Trophoblast cell (in vitro differentiated cells and primary cell): ENCODE measurements around the gene AHSG.
"Not testable (repeated sequence)": the region's sequence is repeated elsewhere in the genome, so short reads cannot be mapped to it uniquely, and the experiment has no call there.

Experiments
- DNase-seq, 2 donors: peaks; one replicate each; pipeline ENCODE4 v3.0.0-alpha.2; 2016
- H2AFZ ChIP-seq: 2 replicates; pipeline ENCODE4 v1.6.1; 2013; ENCODE audit warnings: low read length, moderate library complexity, mild to moderate bottlenecking; ENCODE audit not compliant: insufficient read depth, poor library complexity
- H2AK5ac ChIP-seq: 2 replicates; pipeline ENCODE4 v1.6.1; 2013; ENCODE audit warnings: mild to moderate bottlenecking, low read length
- H2BK120ac ChIP-seq: 2 replicates; pipeline ENCODE4 v1.6.1; 2013; ENCODE audit warnings: low read length, mild to moderate bottlenecking, moderate library complexity; ENCODE audit not compliant: insufficient read depth, poor library complexity
- H2BK12ac ChIP-seq: 2 replicates; pipeline ENCODE4 v1.6.1; 2013; ENCODE audit warnings: mild to moderate bottlenecking, low read length, moderate library complexity
- H2BK5ac ChIP-seq: 2 replicates; pipeline ENCODE4 v1.6.1; 2013; ENCODE audit warnings: low read length, low read depth, moderate library complexity, mild to moderate bottlenecking; ENCODE audit not compliant: poor library complexity
- H3K14ac ChIP-seq: 2 replicates; pipeline ENCODE4 v1.6.1; 2013; ENCODE audit warnings: mild to moderate bottlenecking, low read length
- H3K18ac ChIP-seq: 2 replicates; pipeline ENCODE4 v1.6.1; 2013; ENCODE audit warnings: mild to moderate bottlenecking, low read length
- H3K23ac ChIP-seq: 2 replicates; pipeline ENCODE4 v1.6.1; 2013; ENCODE audit warnings: low read length
- H3K27ac ChIP-seq: 2 replicates; pipeline ENCODE4 v1.5.1; 2013; ENCODE audit warnings: low read depth, mild to moderate bottlenecking, inconsistent platforms, low read length, moderate library complexity
- H3K27me3 ChIP-seq: 2 replicates; pipeline ENCODE4 v1.6.1; 2013; ENCODE audit warnings: inconsistent platforms, mild to moderate bottlenecking, low read length, moderate library complexity; ENCODE audit not compliant: insufficient read depth
- H3K36me3 ChIP-seq, 2 experiments: 1 replicate in 1 of 2; 2 replicates in 1 of 2; pipeline ENCODE4 v1.6.1; 2013; ENCODE audit warnings: low read length in 2 of 2, mild to moderate bottlenecking in 2 of 2, moderate library complexity in 1 of 2; ENCODE audit not compliant: insufficient read depth in 2 of 2, control insufficient read depth in 1 of 2
- H3K4ac ChIP-seq: 2 replicates; pipeline ENCODE4 v1.6.1; 2013; ENCODE audit warnings: low read depth, mild to moderate bottlenecking, low read length, moderate library complexity
- H3K4me1 ChIP-seq, 2 experiments: 1 replicate in 1 of 2; 2 replicates in 1 of 2; pipeline ENCODE4 v1.6.1; 2013; ENCODE audit warnings: low read length in 2 of 2, mild to moderate bottlenecking in 2 of 2, moderate library complexity in 1 of 2; ENCODE audit not compliant: insufficient read depth in 2 of 2, control insufficient read depth in 1 of 2
- H3K4me2 ChIP-seq: 2 replicates; pipeline ENCODE4 v1.6.1; 2013; ENCODE audit warnings: inconsistent platforms, mild to moderate bottlenecking, low read length, moderate library complexity
- H3K4me3 ChIP-seq: 2 replicates; pipeline ENCODE4 v1.5.1; 2013; ENCODE audit warnings: mild to moderate bottlenecking, low read depth, low read length, inconsistent platforms
- H3K79me1 ChIP-seq: one replicate; pipeline ENCODE4 v1.6.1; 2013; ENCODE audit warnings: low read length
- H3K79me2 ChIP-seq: 2 replicates; pipeline ENCODE4 v1.6.1; 2013; ENCODE audit warnings: low read length, mild to moderate bottlenecking; ENCODE audit not compliant: control insufficient read depth, insufficient read depth, poor library complexity
- H3K9ac ChIP-seq: 2 replicates; pipeline ENCODE4 v1.6.1; 2013; ENCODE audit warnings: mild to moderate bottlenecking, low read length
- H3K9me3 ChIP-seq: 2 replicates; pipeline ENCODE4 v1.6.1; 2013; ENCODE audit warnings: low read depth, mild to moderate bottlenecking, control low read depth, inconsistent platforms, low read length; ENCODE audit not compliant: insufficient read depth
- H4K12ac ChIP-seq: 2 replicates; pipeline ENCODE4 v1.6.1; 2013; ENCODE audit warnings: low read depth, mild to moderate bottlenecking, low read length, moderate library complexity
- H4K8ac ChIP-seq: 2 replicates; pipeline ENCODE4 v1.6.1; 2013; ENCODE audit warnings: low read depth, mild to moderate bottlenecking, low read length, moderate library complexity
- H4K91ac ChIP-seq: one replicate; pipeline ENCODE4 v1.6.1; 2013; ENCODE audit warnings: low read depth, mild to moderate bottlenecking, low read length, moderate library complexity
- WGBS: extraction: QIAGEN DNeasy Blood & Tissue Kit; methylation state at CpG from one replicate; pipeline ENCODE4 v1.1.7; 2013; ENCODE audit warnings: missing lambda C conversion rate; ENCODE audit not compliant: insufficient read length, insufficient coverage; ENCODE audit errors: extremely low coverage; 5-methylcytosine and 5-hydroxymethylcytosine counted together

Gene AHSG

DNA sequence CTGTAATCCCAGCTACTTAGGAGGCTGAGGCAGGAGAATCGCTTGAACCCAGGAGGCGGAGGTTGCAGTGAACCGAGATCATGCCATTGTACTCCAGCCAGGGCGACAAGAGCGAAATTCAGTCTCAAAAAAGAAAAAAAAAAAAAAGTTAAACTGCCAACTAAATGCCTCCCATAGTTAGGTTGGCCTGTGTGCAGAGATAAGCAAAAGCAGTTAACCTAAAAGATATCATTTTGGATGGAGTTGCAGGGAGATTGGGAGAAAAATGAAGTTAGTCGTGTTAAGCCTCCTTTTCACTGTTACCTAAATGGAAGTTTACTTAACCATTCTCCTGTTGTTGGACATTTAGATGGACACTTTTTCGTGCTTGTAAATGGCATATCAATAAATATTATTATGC is 15.9 kb downstream of the AHSG start:
- Histone ChIP-seq H3K27ac (no peak overlapping the region), H3K18ac (no peak overlapping the region), H3K27me3 (no peaks in the 10 kb centered on the region), H3K23ac (no peak overlapping the region), H4K8ac (no peak overlapping the region), H3K4me3 (no peak overlapping the region), H2BK12ac (no peak overlapping the region), H3K9me3 (no peaks in the 10 kb centered on the region), H3K4ac (no peak overlapping the region), H2BK5ac (no peak overlapping the region), H4K91ac (no peak overlapping the region), H3K4me1 (no peaks in the 10 kb centered on the region), H3K4me2 (no peak overlapping the region), H2BK120ac (no peak overlapping the region), H3K79me2 (no peaks in the 10 kb centered on the region), H3K79me1 (no peaks in the 10 kb centered on the region), H3K14ac (no peak overlapping the region), H3K36me3 (no peaks in the 10 kb centered on the region), H4K12ac (no peak overlapping the region), H2AFZ (no peak overlapping the region), H3K9ac (no peak overlapping the region), H2AK5ac (no peak overlapping the region)
- DNase-seq = no peak
- WGBS = no CpG with 5 or more reads among the region's 7 CpGs

DNA sequence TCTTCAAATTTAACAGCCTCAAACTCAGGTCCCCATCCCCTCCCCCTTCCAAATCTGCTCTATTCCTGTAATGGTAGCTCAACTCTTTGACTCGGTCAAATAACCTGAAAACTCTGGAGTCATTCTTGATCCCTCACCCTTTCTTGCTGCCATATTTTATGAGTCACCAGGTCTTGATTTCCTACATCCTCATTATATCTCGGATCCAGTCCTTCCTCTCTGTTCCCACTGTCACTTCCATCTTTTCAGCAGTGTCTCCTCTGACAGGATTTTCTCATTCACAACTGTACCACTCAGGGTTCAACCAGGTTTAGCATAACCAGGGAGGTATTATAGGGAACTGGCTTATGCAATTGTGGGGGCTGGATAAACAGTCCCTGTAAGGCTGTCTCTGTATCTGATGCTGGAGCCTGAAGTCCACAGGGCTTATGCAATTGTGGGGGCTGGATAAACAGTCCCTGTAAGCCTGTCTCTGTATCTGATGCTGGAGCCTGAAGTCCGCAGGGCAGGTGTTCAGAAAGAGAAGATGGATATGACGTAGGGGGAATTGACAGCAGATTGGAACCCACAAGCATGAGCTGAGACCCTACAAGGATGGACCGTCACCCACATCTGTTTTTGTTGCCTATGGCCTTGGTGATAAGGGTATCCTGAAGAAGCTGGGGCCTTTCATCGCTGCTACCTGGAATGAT is 18.2 kb downstream of the AHSG start:
- Histone ChIP-seq H2AFZ (no peak overlapping the region), H3K36me3 (no peaks in the 10 kb centered on the region), H3K9me3 (no peaks in the 10 kb centered on the region), H3K23ac (no peak overlapping the region), H3K27me3 (no peaks in the 10 kb centered on the region), H3K4ac (no peak overlapping the region), H4K8ac (no peak overlapping the region), H3K4me1 (no peaks in the 10 kb centered on the region), H3K4me3 (no peak overlapping the region), H3K18ac (no peak overlapping the region), H3K79me2 (no peaks in the 10 kb centered on the region), H2BK120ac (no peak overlapping the region), H2AK5ac (no peak overlapping the region), H2BK5ac (no peak overlapping the region), H3K14ac (no peak overlapping the region), H3K4me2 (no peak overlapping the region), H4K12ac (no peak overlapping the region), H4K91ac (no peak overlapping the region), H3K9ac (no peak overlapping the region), H3K79me1 (no peaks in the 10 kb centered on the region), H3K27ac (no peak overlapping the region), H2BK12ac (no peak overlapping the region)
- WGBS = no CpG with 5 or more reads among the region's 6 CpGs
- no peak for DNase-seq

DNA sequence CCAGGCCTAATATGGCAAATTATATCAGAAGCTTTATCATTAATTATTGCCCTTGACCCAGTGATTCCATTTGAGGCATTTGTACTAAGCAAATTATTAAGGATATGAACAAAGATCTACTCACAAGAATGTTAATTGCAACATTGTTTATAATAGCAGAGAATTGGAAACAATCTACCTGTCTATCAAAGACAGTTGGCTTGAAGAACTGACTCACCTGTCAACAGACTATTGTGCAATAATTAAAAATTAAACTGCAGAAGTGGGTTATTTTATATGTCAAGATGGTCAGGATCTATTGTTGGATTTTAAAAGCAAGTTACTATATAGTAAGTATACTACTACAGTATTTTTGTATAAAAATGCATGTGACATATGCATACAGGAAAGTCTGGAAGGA is 20.6 kb downstream of the AHSG start:
- no peak overlapping the region for H3K23ac ChIP-seq
- H3K27ac ChIP-seq = no peak overlapping the region
- no peak overlapping the region for H2AFZ ChIP-seq
- H3K14ac ChIP-seq = no peak overlapping the region
- H4K91ac ChIP-seq = no peak overlapping the region
- no peak overlapping the region for H4K8ac ChIP-seq
- H4K12ac ChIP-seq = no peak overlapping the region
- no peak overlapping the region for H2AK5ac ChIP-seq
- H2BK12ac ChIP-seq = no peak overlapping the region
- no peak overlapping the region for H2BK120ac ChIP-seq
- no peak overlapping the region for H3K4me3 ChIP-seq
- H3K4ac ChIP-seq = no peak overlapping the region
- no peak overlapping the region for H3K4me2 ChIP-seq
- no peak for DNase-seq
- no peaks in the 10 kb centered on the region for H3K79me1 ChIP-seq
- no peaks in the 10 kb centered on the region for H3K79me2 ChIP-seq
- no peaks in the 10 kb centered on the region for H3K36me3 ChIP-seq
- H2BK5ac ChIP-seq = no peak overlapping the region
- no peaks in the 10 kb centered on the region for H3K9me3 ChIP-seq
- no peak overlapping the region for H3K18ac ChIP-seq
- no peak overlapping the region for H3K9ac ChIP-seq
- no peaks in the 10 kb centered on the region for H3K27me3 ChIP-seq
- no peaks in the 10 kb centered on the region for H3K4me1 ChIP-seq

GRCh38 chr3:186634207-186634606 is 21.3 kb downstream of the AHSG start:
- not testable (repeated sequence) for H3K79me2 ChIP-seq, H3K79me1 ChIP-seq, H3K14ac ChIP-seq, H3K36me3 ChIP-seq, H3K9ac ChIP-seq, H3K4me3 ChIP-seq, H2AK5ac ChIP-seq, H3K4me1 ChIP-seq, H2BK12ac ChIP-seq, H3K4ac ChIP-seq, H4K12ac ChIP-seq, H3K18ac ChIP-seq, H2AFZ ChIP-seq, H2BK5ac ChIP-seq, H4K8ac ChIP-seq, H3K4me2 ChIP-seq, H3K23ac ChIP-seq, H3K27me3 ChIP-seq, H4K91ac ChIP-seq, H3K9me3 ChIP-seq, H2BK120ac ChIP-seq, H3K27ac ChIP-seq, DNase-seq
- WGBS = no CpG with 5 or more reads among the region's 5 CpGs
